Astrocyte (in vitro differentiated cells and primary cell): ENCODE data around the gene PBX3. TPM values are rescaled to one million over a fixed set of nuclear protein-coding genes. Genes with fewer than 3 reads are reported as not detected.

ENCODE experiments used
- DNase-seq: peaks from one replicate; pipeline ENCODE4 v3.0.0-alpha.2; 2010; ENCODE audit warnings: low read depth
- FAIRE-seq: peaks from 2 replicates; lab custom pipeline; 2011; peaks lifted over from hg19 to GRCh38; lab: Jason Lieb, UNC
- H2AFZ ChIP-seq: 2 replicates; pipeline ENCODE4 v1.6.0; 2012; ENCODE audit warnings: low read depth, low read length, inconsistent platforms
- H3K27ac ChIP-seq: 2 replicates; pipeline ENCODE4 v1.5.1; 2011; ENCODE audit warnings: low read depth, low read length, inconsistent platforms
- H3K27me3 ChIP-seq: 2 replicates; pipeline ENCODE4 v1.6.0; 2011; ENCODE audit warnings: low read length, inconsistent platforms; ENCODE audit not compliant: insufficient read depth
- H3K36me3 ChIP-seq: 2 replicates; pipeline ENCODE4 v1.5.1; 2011; ENCODE audit warnings: low read length, inconsistent platforms; ENCODE audit not compliant: insufficient read depth
- H3K4me1 ChIP-seq: 2 replicates; pipeline ENCODE4 v1.5.1; 2011; ENCODE audit warnings: low read length, inconsistent platforms; ENCODE audit not compliant: insufficient read depth
- H3K4me2 ChIP-seq: 2 replicates; pipeline ENCODE4 v1.6.0; 2012; ENCODE audit warnings: low read length, inconsistent platforms
- H3K4me3 ChIP-seq: 2 replicates; pipeline ENCODE4 v1.5.1; 2011; ENCODE audit warnings: low read depth, mild to moderate bottlenecking, low read length, inconsistent platforms; ENCODE audit not compliant: insufficient read depth
- H3K79me2 ChIP-seq: 2 replicates; pipeline ENCODE4 v1.6.0; 2012; ENCODE audit warnings: mild to moderate bottlenecking, low read length, inconsistent platforms; ENCODE audit not compliant: insufficient read depth
- H3K9ac ChIP-seq: 2 replicates; pipeline ENCODE4 v1.6.0; 2012; ENCODE audit warnings: mild to moderate bottlenecking, low read length, inconsistent platforms
- H3K9me3 ChIP-seq: 2 replicates; pipeline ENCODE4 v1.5.1; 2012; ENCODE audit warnings: low read depth, mild to moderate bottlenecking, low read length, inconsistent platforms; ENCODE audit not compliant: insufficient read depth
- H4K20me1 ChIP-seq: 2 replicates; pipeline ENCODE4 v1.6.0; 2012; ENCODE audit warnings: low read length, inconsistent platforms; ENCODE audit not compliant: insufficient read depth
- H3K27ac Mint-ChIP-seq: one replicate; pipeline ENCODE4 v1.8.0; 2021; ENCODE audit warnings: mild to moderate bottlenecking, mixed read lengths; ENCODE audit not compliant: unreplicated experiment
- H3K27me3 Mint-ChIP-seq: one replicate; pipeline ENCODE4 v1.8.0; 2021; ENCODE audit warnings: low read depth, mixed read lengths; ENCODE audit not compliant: unreplicated experiment
- H3K36me3 Mint-ChIP-seq: one replicate; pipeline ENCODE4 v1.8.0; 2021; ENCODE audit warnings: low read depth, mixed read lengths; ENCODE audit not compliant: unreplicated experiment
- H3K4me1 Mint-ChIP-seq: one replicate; pipeline ENCODE4 v1.8.0; 2021; ENCODE audit warnings: low read depth, mixed read lengths; ENCODE audit not compliant: unreplicated experiment
- H3K4me3 Mint-ChIP-seq: one replicate; pipeline ENCODE4 v1.8.0; 2021; ENCODE audit warnings: mild to moderate bottlenecking, moderate library complexity, mixed read lengths; ENCODE audit not compliant: unreplicated experiment
- H3K9me3 Mint-ChIP-seq: one replicate; pipeline ENCODE4 v1.8.0; 2021; ENCODE audit warnings: mild to moderate bottlenecking, mixed read lengths; ENCODE audit not compliant: unreplicated experiment
- EZH2 ChIP-seq: IDR thresholded peaks from 2 replicates; pipeline ENCODE4 v1.6.1; 2012; ENCODE audit warnings: mild to moderate bottlenecking, low read length, inconsistent platforms; ENCODE audit not compliant: insufficient read depth
- total RNA-seq: library from RNA; stranded (reverse); gene quantifications from 2 replicates; pipeline ENCODE4 v1.2.1, GENCODE V29; 2021
- TF ChIP-seq, protein P1 (sequence below): IDR thresholded peaks from 2 replicates; pipeline ENCODE4 v1.5.1; 2011; ENCODE audit warnings: low read depth, mild to moderate bottlenecking, inconsistent platforms, low read length, moderate library complexity; ENCODE audit not compliant: insufficient read depth

The PBX3 gene
- total RNA-seq, 1 donor from 2014 or later, result 51.2 TPM

DNA sequence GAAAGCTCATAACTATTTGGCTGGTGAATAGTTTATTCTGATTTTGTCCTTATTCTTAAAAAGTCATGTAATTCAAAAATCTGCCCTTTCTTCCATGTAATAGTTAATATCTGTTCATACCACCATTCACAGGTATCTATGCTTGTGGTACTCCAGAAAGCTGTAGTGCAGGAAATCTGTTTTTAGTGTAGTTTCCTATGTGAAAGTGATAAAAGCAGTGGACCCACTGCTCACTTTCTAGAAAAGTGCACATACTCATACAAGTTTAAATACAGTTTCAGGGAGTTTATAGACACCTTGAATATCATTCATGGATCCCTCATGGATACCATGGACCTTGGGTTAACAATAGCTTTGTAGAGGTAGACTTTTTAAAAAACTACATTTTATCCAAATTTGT is 20.2 kb downstream of the PBX3 start:
- Mint-ChIP-seq H3K4me3 (no peak overlapping the region), H3K27me3 (no peaks in the 10 kb centered on the region), H3K36me3 (no peaks in the 10 kb centered on the region), H3K4me1 (peaks cover 14% of the 10 kb centered on the region), H3K9me3 (no peaks in the 10 kb centered on the region), H3K27ac (no peak overlapping the region)
- peaks cover 18% of the 10 kb centered on the region for H4K20me1 ChIP-seq
- H3K4me2 ChIP-seq, result no peak overlapping the region
- FAIRE-seq (no peak), DNase-seq (no peak)
- no peaks in the 10 kb centered on the region for H3K27me3 ChIP-seq
- TF ChIP-seq, protein P1, sequence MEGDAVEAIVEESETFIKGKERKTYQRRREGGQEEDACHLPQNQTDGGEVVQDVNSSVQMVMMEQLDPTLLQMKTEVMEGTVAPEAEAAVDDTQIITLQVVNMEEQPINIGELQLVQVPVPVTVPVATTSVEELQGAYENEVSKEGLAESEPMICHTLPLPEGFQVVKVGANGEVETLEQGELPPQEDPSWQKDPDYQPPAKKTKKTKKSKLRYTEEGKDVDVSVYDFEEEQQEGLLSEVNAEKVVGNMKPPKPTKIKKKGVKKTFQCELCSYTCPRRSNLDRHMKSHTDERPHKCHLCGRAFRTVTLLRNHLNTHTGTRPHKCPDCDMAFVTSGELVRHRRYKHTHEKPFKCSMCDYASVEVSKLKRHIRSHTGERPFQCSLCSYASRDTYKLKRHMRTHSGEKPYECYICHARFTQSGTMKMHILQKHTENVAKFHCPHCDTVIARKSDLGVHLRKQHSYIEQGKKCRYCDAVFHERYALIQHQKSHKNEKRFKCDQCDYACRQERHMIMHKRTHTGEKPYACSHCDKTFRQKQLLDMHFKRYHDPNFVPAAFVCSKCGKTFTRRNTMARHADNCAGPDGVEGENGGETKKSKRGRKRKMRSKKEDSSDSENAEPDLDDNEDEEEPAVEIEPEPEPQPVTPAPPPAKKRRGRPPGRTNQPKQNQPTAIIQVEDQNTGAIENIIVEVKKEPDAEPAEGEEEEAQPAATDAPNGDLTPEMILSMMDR, result no peak
- no peak for TF ChIP-seq EZH2
- no peaks in the 10 kb centered on the region for H3K36me3 ChIP-seq
- H3K9me3 ChIP-seq, result no peaks in the 10 kb centered on the region
- H2AFZ ChIP-seq, result no peak overlapping the region
- H3K4me3 ChIP-seq, result no peak overlapping the region
- no peak overlapping the region for H3K9ac ChIP-seq
- H3K79me2 ChIP-seq, result peaks cover 96% of the 10 kb centered on the region
- no peak overlapping the region for H3K27ac ChIP-seq
- H3K4me1 ChIP-seq, result peaks cover 5% of the 10 kb centered on the region

DNA sequence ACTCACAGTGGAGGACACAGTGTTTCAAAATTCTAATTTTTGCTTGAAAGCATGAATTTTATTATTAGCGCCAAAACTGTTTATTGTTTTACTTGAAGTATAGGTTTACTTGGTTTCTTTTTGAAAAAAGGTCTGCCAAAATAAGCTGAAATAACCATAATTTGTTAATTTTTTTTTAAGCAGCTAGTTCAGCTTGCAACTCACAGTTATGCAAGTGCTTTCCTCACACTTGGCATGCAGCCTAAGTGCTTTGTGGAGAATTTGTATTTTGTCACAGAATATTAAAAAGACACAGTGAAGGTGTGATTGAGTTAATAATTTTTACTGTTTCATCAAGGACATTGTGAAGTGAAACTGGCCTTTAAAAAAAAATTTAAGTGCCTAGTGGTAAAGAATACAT is 21.6 kb downstream of the PBX3 start:
- no peaks in the 10 kb centered on the region for H3K4me1 ChIP-seq
- DNase-seq (no peak), FAIRE-seq (no peak)
- H3K4me3 Mint-ChIP-seq, result no peak overlapping the region
- peaks cover 13% of the 10 kb centered on the region for H4K20me1 ChIP-seq
- no peak overlapping the region for H3K4me3 ChIP-seq
- H3K36me3 Mint-ChIP-seq, result no peaks in the 10 kb centered on the region
- peaks cover 95% of the 10 kb centered on the region for H3K79me2 ChIP-seq
- no peak for TF ChIP-seq EZH2
- TF ChIP-seq, protein P1, result no peak
- no peak overlapping the region for H3K27ac Mint-ChIP-seq
- no peak overlapping the region for H2AFZ ChIP-seq
- no peaks in the 10 kb centered on the region for H3K9me3 Mint-ChIP-seq
- H3K9me3 ChIP-seq, result no peaks in the 10 kb centered on the region
- peaks cover 7% of the 10 kb centered on the region for H3K4me1 Mint-ChIP-seq
- no peak overlapping the region for H3K9ac ChIP-seq
- no peaks in the 10 kb centered on the region for H3K27me3 ChIP-seq
- H3K4me2 ChIP-seq, result no peak overlapping the region
- H3K36me3 ChIP-seq, result no peaks in the 10 kb centered on the region
- no peaks in the 10 kb centered on the region for H3K27me3 Mint-ChIP-seq
- no peak overlapping the region for H3K27ac ChIP-seq

GRCh38 chr9:125771037-125771436 is 23.9 kb downstream of the PBX3 start:
- H3K27me3 Mint-ChIP-seq, result no peaks in the 10 kb centered on the region
- no peak for FAIRE-seq

More at GRCh38 chr9:125771037-125771436, 23.9 kb downstream of the PBX3 start:
- H3K27ac ChIP-seq, result no peak overlapping the region
- Mint-ChIP-seq H3K4me3 (no peak overlapping the region), H3K36me3 (no peaks in the 10 kb centered on the region), H3K9me3 (no peaks in the 10 kb centered on the region), H3K4me1 (peaks cover 5% of the 10 kb centered on the region), H3K27ac (no peak overlapping the region)
- no peak overlapping the region for H3K4me2 ChIP-seq
- H3K27me3 ChIP-seq, result no peaks in the 10 kb centered on the region
- H3K4me3 ChIP-seq, result no peak overlapping the region
- H3K9me3 ChIP-seq, result no peaks in the 10 kb centered on the region
- H3K9ac ChIP-seq, result no peak overlapping the region
- TF ChIP-seq EZH2, result no peak
- TF ChIP-seq, protein P1, result no peak
- H3K79me2 ChIP-seq, result peaks cover 91% of the 10 kb centered on the region
- no peak overlapping the region for H2AFZ ChIP-seq
- peaks cover 24% of the 10 kb centered on the region for H4K20me1 ChIP-seq
- no peak for DNase-seq
- no peaks in the 10 kb centered on the region for H3K4me1 ChIP-seq
- H3K36me3 ChIP-seq, result no peaks in the 10 kb centered on the region
